Measurements from ENCODE around the gene PLVAP.

The PLVAP gene

DNA sequence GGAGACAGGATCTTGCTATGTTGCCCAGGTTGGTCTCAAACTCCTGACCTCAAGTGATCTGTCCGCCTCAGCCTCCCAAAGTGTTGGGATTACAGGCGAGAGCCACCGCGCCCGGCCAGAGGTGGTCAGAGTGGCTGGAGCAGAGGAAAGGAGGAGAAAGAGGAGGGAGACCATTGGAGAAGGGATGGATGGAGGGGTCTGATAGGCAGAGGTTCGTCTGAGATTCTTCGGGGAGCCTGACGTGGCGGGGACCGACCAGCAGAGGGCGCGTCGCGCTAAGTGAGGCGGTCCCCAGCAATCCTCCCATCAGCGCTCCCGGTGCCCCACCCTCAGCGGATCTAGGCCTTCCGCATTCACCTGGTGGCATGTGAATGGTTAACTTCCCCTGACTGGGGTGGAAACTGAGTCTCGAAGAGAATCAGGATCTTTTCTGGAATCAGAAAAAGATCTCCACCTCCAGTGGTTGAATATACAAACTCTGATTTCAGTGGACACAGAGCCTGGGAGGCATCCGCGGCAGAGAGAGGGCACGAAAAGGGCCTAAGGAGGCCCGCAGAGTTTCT, 31.0 kb downstream of the PLVAP start (continued):
- peak; percentile 49 for TF ChIP-seq PATZ1 (tag by site-specific recombination; IDR thresholded peaks at IDR 0.05)
- peak; percentile 82 for TF ChIP-seq ZEB2 (tag by site-specific recombination; IDR thresholded peaks at IDR 0.05)
- no peak for TF ChIP-seq ZBTB48 (tag by site-specific recombination; IDR thresholded peaks at IDR 0.05)
- TF ChIP-seq GLIS2 (tag by site-specific recombination; IDR thresholded peaks at IDR 0.05) = peak; percentile 50
- TF ChIP-seq, protein P1, sequence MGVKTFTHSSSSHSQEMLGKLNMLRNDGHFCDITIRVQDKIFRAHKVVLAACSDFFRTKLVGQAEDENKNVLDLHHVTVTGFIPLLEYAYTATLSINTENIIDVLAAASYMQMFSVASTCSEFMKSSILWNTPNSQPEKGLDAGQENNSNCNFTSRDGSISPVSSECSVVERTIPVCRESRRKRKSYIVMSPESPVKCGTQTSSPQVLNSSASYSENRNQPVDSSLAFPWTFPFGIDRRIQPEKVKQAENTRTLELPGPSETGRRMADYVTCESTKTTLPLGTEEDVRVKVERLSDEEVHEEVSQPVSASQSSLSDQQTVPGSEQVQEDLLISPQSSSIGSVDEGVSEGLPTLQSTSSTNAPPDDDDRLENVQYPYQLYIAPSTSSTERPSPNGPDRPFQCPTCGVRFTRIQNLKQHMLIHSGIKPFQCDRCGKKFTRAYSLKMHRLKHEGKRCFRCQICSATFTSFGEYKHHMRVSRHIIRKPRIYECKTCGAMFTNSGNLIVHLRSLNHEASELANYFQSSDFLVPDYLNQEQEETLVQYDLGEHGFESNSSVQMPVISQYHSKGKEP (tag by site-specific recombination; IDR thresholded peaks at IDR 0.05) = no peak
- TF ChIP-seq HOXA7 (CRISPR knock-in tag; IDR thresholded peaks at IDR 0.05; ENCODE audit: borderline replicate concordance) = no peak
- peak; percentile 59 for TF ChIP-seq KLF8 (tag by site-specific recombination; IDR thresholded peaks at IDR 0.05)
- TF ChIP-seq ZNF596 (tag by site-specific recombination; IDR thresholded peaks at IDR 0.05) = no peak
- TF ChIP-seq ZNF248 (tag by site-specific recombination; IDR thresholded peaks at IDR 0.05) = no peak
- TF ChIP-seq ZNF366 (tag by site-specific recombination; conservative IDR thresholded peaks at IDR 0.05) = peak; percentile 78

DNA sequence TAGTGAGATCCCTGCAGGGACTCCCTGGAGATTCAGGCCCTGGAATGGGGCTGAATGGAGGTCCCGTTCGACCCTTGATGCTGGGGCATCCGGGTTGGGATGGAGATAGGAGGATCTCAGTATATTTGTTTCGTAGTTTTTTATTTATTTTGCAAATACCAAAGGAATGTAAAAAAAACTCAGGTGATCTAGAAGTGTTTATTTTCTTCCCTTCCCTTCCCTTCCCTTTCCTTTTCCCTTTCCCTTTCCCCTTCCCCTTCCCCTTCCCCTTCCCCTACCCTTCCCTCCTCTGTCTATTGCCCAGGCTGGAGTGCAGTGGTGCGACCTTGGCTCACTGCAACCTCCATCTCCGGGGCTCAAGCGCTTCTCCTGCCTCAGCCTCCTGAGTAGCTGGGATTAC, 35.3 kb downstream of the PLVAP start:
- H3K36me3 ChIP-seq (ENCODE audit: control insufficient read depth in 2 of 2, insufficient read depth in 1 of 2, low read length in 2 of 2) = peaks cover 0 to 28% of the 10 kb centered on the region in 2 experiments; a peak in 2 of 3 replicates
- TF ChIP-seq ZNF184 (tag by site-specific recombination; IDR thresholded peaks at IDR 0.05) (no peak), ZNF433 (tag by site-specific recombination; IDR thresholded peaks at IDR 0.05; ENCODE audit: low read depth) (no peak), ZNF561 (tag by site-specific recombination; IDR thresholded peaks at IDR 0.05; ENCODE audit: borderline replicate concordance) (no peak), BCL11A (tag by site-specific recombination; IDR thresholded peaks at IDR 0.05; ENCODE audit: low read depth) (no peak), ZNF423 (tag by site-specific recombination; IDR thresholded peaks at IDR 0.05) (no peak), OVOL3 (tag by site-specific recombination; IDR thresholded peaks at IDR 0.05) (no peak), PRDM1 (tag by site-specific recombination; IDR thresholded peaks at IDR 0.05) (peak; percentile 85), ZNF394 (tag by site-specific recombination; IDR thresholded peaks at IDR 0.05; ENCODE audit: borderline replicate concordance) (peak; percentile 41; the same call in 1 of the 2 replicates), ZBTB6 (tag by site-specific recombination; IDR thresholded peaks at IDR 0.05) (peak; percentile 80; the same call in 1 of the 2 replicates), IKZF3 (tag by site-specific recombination; IDR thresholded peaks at IDR 0.05) (no peak), ZNF621 (tag by site-specific recombination; IDR thresholded peaks at IDR 0.05) (no peak), ZNF140 (tag by site-specific recombination; IDR thresholded peaks at IDR 0.05) (no peak), SETDB1 (IDR thresholded peaks at IDR 0.05; ENCODE audit: insufficient read length, low read length) (no peak), YY2 (tag by site-specific recombination; IDR thresholded peaks at IDR 0.05) (no peak), SALL2 (tag by site-specific recombination; IDR thresholded peaks at IDR 0.05; ENCODE audit: borderline replicate concordance) (no peak), ZNF23 (tag by site-specific recombination; IDR thresholded peaks at IDR 0.05; ENCODE audit: borderline replicate concordance) (no peak)
- TF ChIP-seq, protein P2, sequence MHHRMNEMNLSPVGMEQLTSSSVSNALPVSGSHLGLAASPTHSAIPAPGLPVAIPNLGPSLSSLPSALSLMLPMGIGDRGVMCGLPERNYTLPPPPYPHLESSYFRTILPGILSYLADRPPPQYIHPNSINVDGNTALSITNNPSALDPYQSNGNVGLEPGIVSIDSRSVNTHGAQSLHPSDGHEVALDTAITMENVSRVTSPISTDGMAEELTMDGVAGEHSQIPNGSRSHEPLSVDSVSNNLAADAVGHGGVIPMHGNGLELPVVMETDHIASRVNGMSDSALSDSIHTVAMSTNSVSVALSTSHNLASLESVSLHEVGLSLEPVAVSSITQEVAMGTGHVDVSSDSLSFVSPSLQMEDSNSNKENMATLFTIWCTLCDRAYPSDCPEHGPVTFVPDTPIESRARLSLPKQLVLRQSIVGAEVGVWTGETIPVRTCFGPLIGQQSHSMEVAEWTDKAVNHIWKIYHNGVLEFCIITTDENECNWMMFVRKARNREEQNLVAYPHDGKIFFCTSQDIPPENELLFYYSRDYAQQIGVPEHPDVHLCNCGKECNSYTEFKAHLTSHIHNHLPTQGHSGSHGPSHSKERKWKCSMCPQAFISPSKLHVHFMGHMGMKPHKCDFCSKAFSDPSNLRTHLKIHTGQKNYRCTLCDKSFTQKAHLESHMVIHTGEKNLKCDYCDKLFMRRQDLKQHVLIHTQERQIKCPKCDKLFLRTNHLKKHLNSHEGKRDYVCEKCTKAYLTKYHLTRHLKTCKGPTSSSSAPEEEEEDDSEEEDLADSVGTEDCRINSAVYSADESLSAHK (tag by site-specific recombination; IDR thresholded peaks at IDR 0.05) = 0 out of 2 replicates have a peak, but pooled peaks have one; percentile 3
- CTCF ChIA-PET = interaction anchor here (0.6 to 3.1 kb wide), 3 partner anchors 44 to 1247 kb away, joined by 4 to 9 read pairs (median 7); no protein-coding TSS in a partner anchor
- H3K9me3 ChIP-seq (ENCODE audit: control insufficient read depth, insufficient read depth, low read depth, low read length) = no peaks in the 10 kb centered on the region
- POLR2A ChIA-PET = no interaction called here
- H3K4me3 ChIP-seq (ENCODE audit: low read depth, low read length) = no peak overlapping the region
- H3K4me1 ChIP-seq (ENCODE audit: control insufficient read depth, insufficient read depth, low read length) = peaks cover 4% of the 10 kb centered on the region; the same call in 1 of the 2 replicates
- H3K27ac ChIP-seq (ENCODE audit: extremely low read depth, low read depth, low read length) = no peak overlapping the region

Data from HEK293 (cell line).